ENCODE measurements around the gene SECTM1.

DNA sequence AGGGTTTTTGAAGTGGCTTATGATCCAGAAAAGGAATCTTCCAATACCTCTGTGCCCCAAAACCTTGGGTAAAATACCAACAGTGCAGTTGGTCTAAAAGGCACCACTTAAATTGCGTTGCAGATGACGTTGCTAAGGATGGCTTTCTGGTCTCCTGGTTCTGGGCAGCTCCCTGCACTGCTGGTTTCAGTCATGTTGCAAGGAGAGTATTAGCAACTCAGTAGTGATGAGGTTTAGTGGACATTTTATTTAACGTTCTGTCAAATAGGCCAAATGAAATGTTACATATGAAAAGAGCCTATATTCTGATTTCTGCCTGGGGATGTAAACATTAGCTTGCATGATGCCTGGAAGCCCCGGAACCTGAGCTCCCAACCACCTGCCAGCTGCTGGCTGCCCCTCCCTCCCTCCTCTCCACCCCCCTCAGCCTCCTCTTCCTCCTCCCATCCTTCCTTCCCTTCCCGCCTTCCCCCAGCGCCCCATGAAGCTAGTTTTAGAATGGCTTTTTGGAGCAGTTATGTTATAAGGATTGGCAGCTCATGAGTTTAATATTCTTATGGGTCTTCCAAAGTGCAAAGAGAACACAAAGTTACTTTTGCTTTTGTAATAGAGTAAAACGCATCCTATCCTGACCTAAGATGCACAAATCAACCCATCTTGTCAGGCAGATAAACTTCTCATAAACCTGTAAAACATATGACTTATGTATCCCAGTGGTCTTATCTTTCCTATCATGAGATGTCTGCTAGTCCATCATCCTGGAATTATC lies 36.9 kb downstream of the SECTM1 start:
- no peak for TF ChIP-seq SIN3A (IDR thresholded peaks at IDR 0.05; ENCODE audit: borderline replicate concordance, insufficient read depth, low read length)
- no peak for TF ChIP-seq TAF1 (IDR thresholded peaks at IDR 0.05; ENCODE audit: borderline replicate concordance, insufficient read depth, low read length)
- no peak for TF ChIP-seq POLR2AphosphoS5 (IDR thresholded peaks at IDR 0.05; ENCODE audit: low read depth, low read length)

Measured in PFSK-1 (cell line).